ENCODE data around the gene PKIB.

DNA sequence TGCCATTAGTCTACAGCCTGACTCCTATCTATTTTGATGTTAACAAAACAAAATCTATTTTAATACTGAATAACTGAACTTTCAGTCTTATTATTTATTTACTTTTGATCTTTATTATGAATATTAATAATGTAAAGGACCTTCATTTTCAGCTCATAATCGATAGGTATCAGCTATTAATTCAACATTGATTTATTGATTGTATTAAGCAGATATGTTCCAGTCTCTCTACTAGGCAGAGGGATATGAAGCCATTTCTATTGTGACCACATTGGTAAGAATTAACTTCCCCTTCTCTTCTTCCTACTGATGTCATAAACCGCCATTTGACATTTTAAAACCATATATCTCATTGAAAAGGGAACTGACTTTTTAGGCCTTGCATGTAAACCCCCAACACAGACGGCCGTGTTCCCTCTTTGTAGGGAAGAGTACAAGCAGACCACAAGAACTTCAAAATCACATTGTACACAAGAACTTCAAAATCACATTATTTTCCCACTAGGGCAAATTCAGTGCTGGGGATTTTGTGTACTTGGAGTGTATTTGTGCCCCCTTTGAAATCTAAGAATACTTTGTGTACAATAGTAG lies 99.8 kb downstream of the PKIB start:
- TF ChIP-seq MYC (IDR thresholded peaks at IDR 0.05; ENCODE audit: low read depth, low read length) (no peak), CTCF (IDR thresholded peaks at IDR 0.05; ENCODE audit: low read depth, low read length) (no peak), POLR2A (IDR thresholded peaks at IDR 0.05; ENCODE audit: extremely low read depth, insufficient read length) (no peak)
- TF ChIP-seq, protein P1, sequence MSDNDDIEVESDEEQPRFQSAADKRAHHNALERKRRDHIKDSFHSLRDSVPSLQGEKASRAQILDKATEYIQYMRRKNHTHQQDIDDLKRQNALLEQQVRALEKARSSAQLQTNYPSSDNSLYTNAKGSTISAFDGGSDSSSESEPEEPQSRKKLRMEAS (IDR thresholded peaks at IDR 0.05; ENCODE audit: low read depth, low read length): no peak

All from NB4 (cell line).